Measurements from ENCODE around the gene FAM234B. TPM values are rescaled to one million over a fixed set of nuclear protein-coding genes. Genes with fewer than 3 reads are reported as not detected.

Gene FAM234B
- total RNA-seq, 4 donors from 2014 or later = 19.3 to 41.4 (median 25.6) TPM

DNA sequence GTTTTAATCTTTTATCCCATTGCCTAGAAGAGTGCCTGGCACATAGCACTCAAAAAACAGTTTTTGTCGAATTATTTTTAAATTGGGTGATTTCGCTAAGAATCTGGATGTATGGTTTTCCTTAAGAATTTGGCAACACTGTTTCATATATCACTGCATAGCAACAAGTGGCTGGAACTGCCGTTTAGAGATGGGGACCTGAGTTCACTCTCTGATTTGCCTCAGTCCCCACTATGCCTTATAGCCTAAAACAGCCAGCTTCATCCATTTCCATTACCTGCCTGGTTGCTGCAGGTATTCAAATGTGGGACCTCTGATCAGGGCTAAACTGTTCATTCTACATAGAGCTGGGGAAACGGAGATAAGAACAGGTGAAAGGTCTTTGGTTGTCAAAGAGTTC lies 45.9 kb upstream of the FAM234B start:
- WGBS, 2 donors = 79 to 85% methylated on average over 4 of the region's 4 CpGs
- no peak overlapping the region for H3K4me3 ChIP-seq (ENCODE audit: low read depth, poor library complexity, severe bottlenecking)
- intact Hi-C loops (cut with DNase I; ENCODE audit: low total_unique reads) = no loop called here

DNA sequence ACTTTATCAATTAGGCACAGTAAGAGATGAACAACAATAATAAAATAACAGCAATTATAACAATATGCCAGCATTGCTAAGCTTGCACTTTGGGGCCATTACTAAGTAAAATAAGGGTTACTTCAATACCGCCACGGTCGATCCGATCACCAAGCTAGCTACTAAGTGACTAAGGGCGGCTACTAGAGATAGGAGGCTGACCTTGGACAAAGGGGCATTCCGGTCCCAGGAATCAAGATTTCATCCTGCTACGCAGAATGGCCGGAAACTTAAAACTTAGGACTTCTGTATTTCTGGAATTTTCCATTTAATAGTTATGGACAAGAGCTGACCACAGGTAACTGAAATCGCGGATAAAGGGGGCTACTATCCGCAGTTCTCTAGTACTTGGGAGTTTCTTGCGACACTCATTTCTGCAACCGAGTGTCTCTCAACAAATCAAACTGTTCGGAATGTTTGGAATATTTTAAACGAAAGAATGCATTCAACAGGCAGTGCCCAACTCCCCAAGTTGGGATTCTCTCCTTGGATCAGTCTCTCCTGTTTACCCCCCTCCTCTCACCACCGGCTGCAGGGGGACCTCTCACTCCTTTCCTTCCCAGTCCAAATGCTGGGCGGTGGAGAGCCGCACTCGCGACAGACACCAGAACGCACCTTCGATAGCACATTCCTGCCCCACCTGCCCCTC lies 44.8 kb upstream of the FAM234B start:
- WGBS, 2 donors = 13 to 14% methylated on average over 22 of the region's 22 CpGs
- TF ChIP-seq POLR2A (IDR thresholded peaks at IDR 0.05) = no peak
- TF ChIP-seq, protein P1, sequence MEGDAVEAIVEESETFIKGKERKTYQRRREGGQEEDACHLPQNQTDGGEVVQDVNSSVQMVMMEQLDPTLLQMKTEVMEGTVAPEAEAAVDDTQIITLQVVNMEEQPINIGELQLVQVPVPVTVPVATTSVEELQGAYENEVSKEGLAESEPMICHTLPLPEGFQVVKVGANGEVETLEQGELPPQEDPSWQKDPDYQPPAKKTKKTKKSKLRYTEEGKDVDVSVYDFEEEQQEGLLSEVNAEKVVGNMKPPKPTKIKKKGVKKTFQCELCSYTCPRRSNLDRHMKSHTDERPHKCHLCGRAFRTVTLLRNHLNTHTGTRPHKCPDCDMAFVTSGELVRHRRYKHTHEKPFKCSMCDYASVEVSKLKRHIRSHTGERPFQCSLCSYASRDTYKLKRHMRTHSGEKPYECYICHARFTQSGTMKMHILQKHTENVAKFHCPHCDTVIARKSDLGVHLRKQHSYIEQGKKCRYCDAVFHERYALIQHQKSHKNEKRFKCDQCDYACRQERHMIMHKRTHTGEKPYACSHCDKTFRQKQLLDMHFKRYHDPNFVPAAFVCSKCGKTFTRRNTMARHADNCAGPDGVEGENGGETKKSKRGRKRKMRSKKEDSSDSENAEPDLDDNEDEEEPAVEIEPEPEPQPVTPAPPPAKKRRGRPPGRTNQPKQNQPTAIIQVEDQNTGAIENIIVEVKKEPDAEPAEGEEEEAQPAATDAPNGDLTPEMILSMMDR (IDR thresholded peaks at IDR 0.05) = no peak
- intact Hi-C loops (cut with DNase I; ENCODE audit: low total_unique reads) = no loop called here
- peak overlapping the region; percentile 63 for H3K4me3 ChIP-seq (ENCODE audit: low read depth, poor library complexity, severe bottlenecking)
- DNase-seq (ENCODE audit: low spot score in 2 of 2) = peak in 1 of 2 donors; percentile 43

More for the DNA sequence above, 45.9 kb upstream of the FAM234B start:
- no peak for DNase-seq (ENCODE audit: low spot score in 2 of 2)
- TF ChIP-seq, protein P1 (IDR thresholded peaks at IDR 0.05) = no peak
- no peak for TF ChIP-seq POLR2A (IDR thresholded peaks at IDR 0.05)

DNA sequence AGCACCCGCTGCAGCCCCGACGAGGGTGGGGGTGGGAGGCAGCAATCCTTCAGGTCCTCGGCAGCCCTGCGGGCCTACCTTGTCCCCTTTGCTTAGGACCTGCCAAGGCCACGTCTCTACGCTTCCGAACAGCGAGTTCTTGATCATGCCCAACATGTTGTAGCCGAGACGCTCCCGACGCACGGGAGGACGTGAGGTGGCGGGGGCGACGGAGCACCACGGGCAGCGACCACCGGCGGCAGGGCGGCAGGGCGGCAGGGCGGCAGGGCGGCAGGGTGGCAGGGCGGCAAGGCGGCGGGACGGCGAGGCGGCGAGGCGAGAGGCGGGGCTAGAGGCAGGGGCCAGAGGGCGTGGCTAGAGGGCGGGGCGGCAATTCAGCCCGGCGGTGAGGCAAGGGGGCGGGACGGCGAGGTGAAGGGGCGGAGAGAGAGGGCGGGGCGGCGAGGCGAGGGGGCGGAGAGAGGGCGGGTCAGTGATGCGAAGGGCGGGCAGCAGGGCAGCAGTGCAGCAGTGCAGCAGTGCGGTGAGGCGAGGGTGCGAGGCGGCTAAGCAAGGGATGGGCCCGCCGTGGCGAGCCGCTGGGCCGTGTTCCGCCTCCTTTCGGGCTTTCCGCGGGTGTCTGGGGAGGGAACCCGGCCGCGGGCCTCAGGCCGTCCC lies 44.1 kb upstream of the FAM234B start, which contains the start of gene HEBP1:
HEBP1 (minus strand) TSS at position 307 of the 657 bp plus-strand sequence; CDS start at position 156, 151 bp downstream.
- intact Hi-C loops (cut with DNase I; ENCODE audit: low total_unique reads) = no loop called here
- peak within 1 kb of the TSS; percentile 63 for H3K4me3 ChIP-seq (ENCODE audit: low read depth, poor library complexity, severe bottlenecking)
- TF ChIP-seq, protein P1 (IDR thresholded peaks at IDR 0.05) = no peak
- no peak for TF ChIP-seq POLR2A (IDR thresholded peaks at IDR 0.05)
- peak; percentile 93 to 99 for DNase-seq (ENCODE audit: low spot score in 2 of 2)
- 0 to 1% methylated on average over 42 to 44 of the region's 69 CpGs for WGBS, 2 donors

DNA sequence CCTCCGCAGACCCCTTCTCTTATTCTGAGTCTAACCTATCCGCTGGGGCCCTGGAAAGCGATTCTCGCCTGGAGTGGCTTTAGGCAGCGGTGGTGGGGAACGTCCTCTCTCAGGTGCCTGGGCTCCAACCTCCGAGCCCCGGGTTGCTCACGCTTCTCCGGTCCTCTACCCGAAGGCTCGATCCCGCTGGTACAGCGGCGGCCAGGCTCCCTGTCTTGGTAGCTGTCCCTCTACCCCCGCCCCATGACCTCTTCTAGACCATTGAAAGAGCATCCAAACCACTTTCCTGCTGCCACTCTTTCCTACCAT lies 43.6 kb upstream of the FAM234B start:
- WGBS, 2 donors = 0 to 3% methylated on average over 12 to 16 of the region's 16 CpGs
- H3K4me3 ChIP-seq (ENCODE audit: low read depth, poor library complexity, severe bottlenecking) = peak overlapping the region; percentile 46
- TF ChIP-seq, protein P1 (IDR thresholded peaks at IDR 0.05) = no peak
- DNase-seq (ENCODE audit: low spot score in 2 of 2) = no peak
- intact Hi-C loops (cut with DNase I; ENCODE audit: low total_unique reads) = no loop called here

DNA sequence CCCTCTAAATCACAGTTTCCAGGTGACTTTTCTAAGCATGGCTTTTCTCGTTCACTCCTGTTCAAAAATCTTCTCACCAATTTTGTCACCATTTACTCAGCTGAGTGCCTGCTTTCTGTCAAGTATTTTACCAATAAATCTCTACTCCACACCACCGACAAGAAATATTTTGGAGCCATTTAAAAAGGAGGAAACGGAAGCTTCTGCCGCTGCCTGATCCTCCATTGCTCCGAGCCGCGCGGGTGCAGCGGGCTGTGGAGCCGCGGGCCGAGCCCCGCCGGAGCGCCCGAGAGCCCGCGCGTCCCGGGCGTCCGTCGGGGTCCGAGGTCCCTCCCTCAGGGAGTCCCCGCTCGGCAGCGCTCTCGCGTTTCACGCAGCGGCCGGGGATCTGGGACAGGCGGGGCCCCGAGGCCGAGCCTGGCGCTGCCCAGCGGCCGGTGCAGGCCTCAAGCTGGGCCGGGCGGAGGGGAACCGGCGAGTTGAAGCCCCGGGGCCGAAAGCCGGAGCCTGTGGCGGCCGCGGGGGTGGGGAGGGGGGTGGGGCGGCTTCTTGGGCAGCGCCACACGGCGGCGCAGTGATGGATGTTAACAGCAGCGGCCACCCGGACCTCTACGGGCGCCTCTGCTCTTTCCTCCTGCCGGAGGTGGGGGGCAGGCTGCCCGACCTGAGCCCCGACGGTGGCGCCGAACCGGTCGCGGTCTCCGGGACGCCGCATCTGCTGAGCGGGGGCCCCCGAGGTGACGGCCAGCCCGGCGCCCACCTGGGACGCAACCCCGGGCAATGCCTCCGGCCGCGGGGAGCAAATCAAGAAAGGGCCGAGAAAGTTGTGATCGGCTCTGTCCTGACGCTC lies 43.0 kb upstream of the FAM234B start:
- no peak for TF ChIP-seq POLR2A (IDR thresholded peaks at IDR 0.05)
- TF ChIP-seq, protein P1 (IDR thresholded peaks at IDR 0.05) = no peak
- intact Hi-C loops (cut with DNase I; ENCODE audit: low total_unique reads) = no loop called here
- DNase-seq (ENCODE audit: low spot score in 2 of 2) = peak in 1 of 2 donors; percentile 90
- peak overlapping the region; percentile 46 for H3K4me3 ChIP-seq (ENCODE audit: low read depth, poor library complexity, severe bottlenecking)
- 2% methylated on average over 54 to 55 of the region's 82 CpGs for WGBS, 2 donors
